GM12801 (cell line): Measurements from ENCODE around the gene ZBTB45.

Experiments used
- TF ChIP-seq, protein P1 (sequence below): IDR thresholded peaks from one replicate; pipeline ENCODE4 v1.5.1; 2011; ENCODE audit warnings: control low read depth; ENCODE audit not compliant: insufficient read length; ENCODE audit errors: extremely low read depth

ZBTB45 gene

DNA sequence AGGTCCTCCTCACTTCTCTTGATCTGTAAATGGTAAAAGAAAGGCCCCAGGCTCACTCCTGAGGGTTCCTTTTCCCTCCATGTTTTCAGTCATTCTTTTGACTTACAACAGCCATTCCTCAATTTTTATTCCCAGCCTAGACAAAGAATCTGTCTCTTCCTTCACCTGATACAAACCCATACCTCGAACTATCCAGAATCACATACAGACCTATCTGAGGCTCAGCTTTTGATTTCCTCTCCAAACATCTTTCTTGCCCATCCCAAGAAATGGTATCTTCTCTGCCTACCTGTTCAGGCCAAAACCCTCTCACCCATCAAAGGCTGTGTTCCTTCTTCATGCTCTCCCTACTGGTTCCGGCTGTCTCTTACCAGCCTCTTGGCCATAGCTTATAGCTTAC lies 33.0 kb upstream of the ZBTB45 start:
- TF ChIP-seq, protein P1, sequence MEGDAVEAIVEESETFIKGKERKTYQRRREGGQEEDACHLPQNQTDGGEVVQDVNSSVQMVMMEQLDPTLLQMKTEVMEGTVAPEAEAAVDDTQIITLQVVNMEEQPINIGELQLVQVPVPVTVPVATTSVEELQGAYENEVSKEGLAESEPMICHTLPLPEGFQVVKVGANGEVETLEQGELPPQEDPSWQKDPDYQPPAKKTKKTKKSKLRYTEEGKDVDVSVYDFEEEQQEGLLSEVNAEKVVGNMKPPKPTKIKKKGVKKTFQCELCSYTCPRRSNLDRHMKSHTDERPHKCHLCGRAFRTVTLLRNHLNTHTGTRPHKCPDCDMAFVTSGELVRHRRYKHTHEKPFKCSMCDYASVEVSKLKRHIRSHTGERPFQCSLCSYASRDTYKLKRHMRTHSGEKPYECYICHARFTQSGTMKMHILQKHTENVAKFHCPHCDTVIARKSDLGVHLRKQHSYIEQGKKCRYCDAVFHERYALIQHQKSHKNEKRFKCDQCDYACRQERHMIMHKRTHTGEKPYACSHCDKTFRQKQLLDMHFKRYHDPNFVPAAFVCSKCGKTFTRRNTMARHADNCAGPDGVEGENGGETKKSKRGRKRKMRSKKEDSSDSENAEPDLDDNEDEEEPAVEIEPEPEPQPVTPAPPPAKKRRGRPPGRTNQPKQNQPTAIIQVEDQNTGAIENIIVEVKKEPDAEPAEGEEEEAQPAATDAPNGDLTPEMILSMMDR: no peak

DNA sequence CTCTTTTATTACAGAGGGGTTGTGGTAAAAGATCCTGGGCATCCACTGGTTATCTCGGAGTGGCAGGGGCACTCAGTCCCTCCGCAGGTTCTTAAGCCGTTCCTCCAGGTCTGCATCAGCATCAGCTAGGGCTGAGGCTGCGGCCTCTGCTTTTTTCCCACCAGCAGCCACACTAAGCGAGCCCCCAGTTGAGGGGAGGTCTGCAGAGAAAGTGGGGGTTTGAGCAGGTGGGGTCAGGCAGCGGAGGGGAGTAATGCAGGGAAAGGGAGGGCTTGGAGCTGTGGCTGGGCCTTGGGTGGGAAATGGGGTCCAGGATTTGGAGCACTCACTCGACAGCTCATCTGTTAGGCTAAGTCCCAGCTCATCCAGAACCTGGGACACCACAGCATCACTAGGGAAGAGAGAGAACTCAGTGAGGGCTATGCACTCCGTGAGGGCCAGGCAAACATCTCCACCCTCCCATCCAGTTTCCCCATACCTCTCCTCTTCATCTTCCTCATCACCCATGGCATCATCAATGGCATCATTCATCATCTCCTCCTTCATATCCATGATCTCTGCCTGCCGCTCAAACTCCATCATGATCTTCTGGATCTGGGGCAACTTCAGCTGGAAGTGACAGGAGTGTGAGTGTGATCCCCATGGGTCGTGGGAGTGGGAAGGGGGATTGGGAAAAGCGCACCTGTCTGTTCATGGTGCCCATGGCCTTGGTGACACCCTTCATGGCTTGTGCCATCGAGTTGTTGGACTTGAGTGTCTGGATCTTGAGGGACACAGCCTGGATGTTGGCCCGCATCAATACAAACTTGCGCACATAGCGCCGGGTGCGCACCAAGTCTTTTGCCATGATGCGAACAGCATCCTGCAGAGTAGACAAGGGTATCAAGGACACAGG lies 32.2 kb upstream of the ZBTB45 start:
- TF ChIP-seq, protein P1: no peak

DNA sequence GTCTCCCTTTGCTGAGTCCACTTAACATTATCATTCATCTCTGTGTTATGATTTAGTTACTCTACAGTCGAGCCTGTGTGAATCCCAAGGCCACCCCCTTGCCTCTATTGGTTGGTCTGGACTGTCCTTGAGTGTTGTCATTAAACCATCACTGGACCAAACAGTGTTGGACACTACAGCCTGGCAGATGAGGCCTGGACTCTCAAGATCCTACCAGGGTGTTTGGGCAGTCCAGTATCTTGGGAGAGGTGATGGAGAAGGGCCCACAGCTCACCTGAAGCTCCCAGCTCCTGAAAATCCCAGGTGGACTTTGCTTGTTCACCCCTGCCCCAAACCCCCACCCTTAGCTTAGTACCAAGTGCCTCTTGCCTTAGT lies 31.5 kb upstream of the ZBTB45 start:
- TF ChIP-seq, protein P1: no peak

DNA sequence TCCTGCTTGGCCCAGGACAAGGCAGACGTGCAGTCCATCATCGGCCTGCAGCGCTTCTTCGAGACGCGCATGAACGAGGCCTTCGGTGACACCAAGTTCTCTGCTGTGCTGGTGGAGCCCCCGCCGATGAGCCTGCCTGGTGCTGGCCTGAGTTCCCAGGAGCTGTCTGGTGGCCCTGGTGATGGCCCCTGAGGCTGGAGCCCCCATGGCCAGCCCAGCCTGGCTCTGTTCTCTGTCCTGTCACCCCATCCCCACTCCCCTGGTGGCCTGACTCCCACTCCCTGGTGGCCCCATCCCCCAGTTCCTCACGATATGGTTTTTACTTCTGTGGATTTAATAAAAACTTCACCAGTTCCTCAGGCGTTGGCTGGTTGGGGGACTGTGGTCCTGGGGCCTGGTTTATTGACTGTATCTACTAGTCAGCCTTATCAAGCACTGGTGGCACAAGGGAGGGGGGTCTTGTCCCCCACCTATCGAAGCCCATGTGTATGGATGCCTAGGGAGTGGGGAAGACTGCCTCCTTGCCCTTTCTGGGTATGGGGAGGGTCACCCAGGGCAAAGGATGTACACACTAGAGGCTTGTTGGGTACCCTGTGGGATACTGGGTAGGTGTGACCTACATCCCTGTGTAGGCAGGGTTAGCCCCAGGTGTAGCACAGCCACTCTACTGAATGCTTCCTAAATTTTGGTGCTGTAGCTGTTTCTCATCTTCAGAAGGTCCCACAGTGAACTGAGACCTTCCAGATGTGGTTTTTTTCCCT lies 30.9 kb upstream of the ZBTB45 start:
- TF ChIP-seq, protein P1: no peak

DNA sequence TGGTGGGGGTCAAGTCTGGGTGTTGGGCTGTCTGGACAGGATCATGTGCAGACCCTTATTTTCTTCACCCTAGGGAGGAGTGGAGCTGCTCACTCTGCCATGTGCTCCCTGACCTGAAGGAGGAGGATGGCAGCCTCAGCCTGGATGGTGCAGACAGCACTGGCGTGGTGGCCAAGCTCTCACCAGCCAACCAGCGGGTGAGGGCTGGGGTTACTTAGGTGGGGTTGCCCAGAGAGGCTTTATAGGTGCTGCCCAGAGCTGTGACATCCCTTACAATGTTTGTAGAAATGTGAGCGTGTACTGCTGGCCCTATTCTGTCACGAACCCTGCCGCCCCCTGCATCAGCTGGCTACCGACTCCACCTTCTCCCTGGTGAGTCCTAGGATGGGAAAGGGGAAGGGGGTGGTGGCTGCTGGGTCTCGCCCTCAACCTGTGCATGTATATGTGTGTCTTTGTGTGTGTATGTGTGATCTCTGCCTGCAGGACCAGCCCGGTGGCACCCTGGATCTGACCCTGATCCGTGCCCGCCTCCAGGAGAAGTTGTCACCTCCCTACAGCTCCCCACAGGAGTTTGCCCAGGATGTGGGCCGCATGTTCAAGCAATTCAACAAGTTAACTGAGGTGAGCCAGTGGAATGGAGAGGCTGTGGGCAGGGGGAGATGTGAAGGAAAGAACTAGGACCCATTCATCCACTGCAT lies 30.2 kb upstream of the ZBTB45 start:
- TF ChIP-seq, protein P1: no peak

DNA sequence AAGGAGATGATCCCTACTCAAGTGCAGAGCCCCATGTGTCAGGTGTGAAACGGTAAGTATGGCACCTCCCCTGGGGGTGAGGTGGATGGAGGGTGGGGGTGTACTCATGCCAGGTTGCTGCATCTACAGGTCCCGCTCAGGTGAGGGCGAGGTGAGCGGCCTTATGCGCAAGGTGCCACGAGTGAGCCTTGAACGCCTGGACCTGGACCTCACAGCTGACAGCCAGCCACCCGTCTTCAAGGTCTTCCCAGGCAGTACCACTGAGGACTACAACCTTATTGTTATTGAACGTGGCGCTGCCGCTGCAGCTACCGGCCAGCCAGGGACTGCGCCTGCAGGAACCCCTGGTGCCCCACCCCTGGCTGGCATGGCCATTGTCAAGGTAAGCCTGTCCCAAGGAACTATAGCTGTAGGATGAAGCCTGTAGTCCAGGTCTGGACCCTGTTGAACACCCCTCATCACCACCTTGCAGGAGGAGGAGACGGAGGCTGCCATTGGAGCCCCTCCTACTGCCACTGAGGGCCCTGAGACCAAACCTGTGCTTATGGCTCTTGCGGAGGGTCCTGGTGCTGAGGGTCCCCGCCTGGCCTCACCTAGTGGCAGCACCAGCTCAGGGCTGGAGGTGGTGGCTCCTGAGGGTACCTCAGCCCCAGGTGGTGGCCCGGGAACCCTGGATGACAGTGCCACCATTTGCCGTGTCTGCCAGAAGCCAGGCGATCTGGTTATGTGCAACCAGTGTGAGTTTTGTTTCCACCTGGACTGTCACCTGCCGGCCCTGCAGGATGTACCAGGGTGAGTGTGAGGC lies 29.5 kb upstream of the ZBTB45 start:
- TF ChIP-seq, protein P1: no peak
